22Rv1 (cell line): ENCODE results near the gene PBX1.

ENCODE experiments used
- CTCF ChIP-seq: fragments of 450-650 bp; IDR thresholded peaks from 2 replicates; pipeline ENCODE4 v1.5.1; 2017; ENCODE audit warnings: mild to moderate bottlenecking
- ZFX ChIP-seq: fragments of 450-650 bp; IDR thresholded peaks from 2 replicates; pipeline ENCODE4 v1.6.1; 2017; ENCODE audit warnings: antibody characterized with exemption, borderline replicate concordance

GRCh38 chr1:164623805-164624204 lies 64.8 kb downstream of the PBX1 start:
- TF ChIP-seq CTCF (no peak), ZFX (no peak)
